T-cell (primary cell): ENCODE data around the gene FAM241B. TPM values are rescaled to one million over a fixed set of nuclear protein-coding genes. Genes with fewer than 3 reads are reported as not detected.

Source experiments
- ATAC-seq, 4 experiments: fragments of 200-7000 bp in 3 of 4; fragments of 150-1000 bp in 1 of 4; cut with Tn5 transposase; replicated peaks in 1 of 4; 1 replicate in 3 of 4; 2 replicates in 1 of 4; pipeline ENCODE4 v1.10.0; 2021; ENCODE audit warnings: moderate library complexity in 3 of 4, mild to moderate bottlenecking in 2 of 4, moderate number of reproducible peaks in 1 of 4
- CTCF ChIA-PET, 2 donors: fragments of 300-600 bp; sonication (Branson Sonifier 250); formaldehyde crosslinking; loops; one replicate each; lab custom pipeline; 2022; ENCODE audit warnings: antibody characterized with exemption in 2 of 2; lab: Charles Lee
- POLR2A ChIA-PET, 2 donors: fragments of 300-600 bp; sonication (Branson Sonifier 250); formaldehyde crosslinking; loops; one replicate each; lab custom pipeline; 2022; ENCODE audit warnings: antibody characterized with exemption in 2 of 2; lab: Charles Lee
- DNase-seq, 35 experiments: peaks; one replicate each; pipeline versions ENCODE4 v3.0.0 to v3.0.0-alpha.2; 2013 to 2023
- H3K27ac ChIP-seq: one replicate; pipeline ENCODE4 v1.5.1; 2013; ENCODE audit warnings: low read length
- H3K27me3 ChIP-seq, 2 experiments: replicated peaks in 1 of 2; 1 replicate in 1 of 2; 2 replicates in 1 of 2; pipeline versions ENCODE4 v1.6.1 to v1.7.0; 2013; ENCODE audit warnings: low read length in 1 of 2, mixed read lengths in 1 of 2; ENCODE audit not compliant: control insufficient read depth in 2 of 2, insufficient read depth in 2 of 2; ENCODE audit errors: extremely low read depth in 1 of 2
- H3K36me3 ChIP-seq, 2 donors: 1 replicate in 1 of 2; 2 replicates in 1 of 2; pipeline versions ENCODE4 v1.6.1 to v1.7.0; 2013; ENCODE audit warnings: low read length in 1 of 2; ENCODE audit not compliant: control insufficient read depth in 2 of 2, insufficient read depth in 1 of 2; ENCODE audit errors: extremely low read depth in 1 of 2
- H3K4me1 ChIP-seq, 2 experiments: 1 replicate in 1 of 2; 2 replicates in 1 of 2; pipeline versions ENCODE4 v1.6.1 to v1.7.0; 2013; ENCODE audit warnings: low read length in 2 of 2, mixed read lengths in 1 of 2; ENCODE audit not compliant: insufficient read depth in 2 of 2, control insufficient read depth in 1 of 2; ENCODE audit errors: extremely low read depth in 1 of 2
- H3K4me3 ChIP-seq, 2 donors: 1 replicate in 1 of 2; 2 replicates in 1 of 2; pipeline versions ENCODE4 v1.5.1 to v1.7.0; 2013; ENCODE audit warnings: mild to moderate bottlenecking in 2 of 2, low read length in 1 of 2, moderate library complexity in 1 of 2; ENCODE audit not compliant: control insufficient read depth in 1 of 2; ENCODE audit errors: extremely low read depth in 1 of 2
- H3K9me3 ChIP-seq: 2 replicates; pipeline ENCODE4 v1.7.0; 2013
- H3K27ac Mint-ChIP-seq, 2 donors: one replicate each; pipeline ENCODE4 v1.8.0; 2020 to 2021; ENCODE audit warnings: mild to moderate bottlenecking in 2 of 2, mixed read lengths in 2 of 2
- H3K27me3 Mint-ChIP-seq, 2 donors: one replicate each; pipeline ENCODE4 v1.8.0; 2021 to 2022; ENCODE audit warnings: mixed read lengths in 2 of 2
- H3K36me3 Mint-ChIP-seq: one replicate; pipeline ENCODE4 v1.8.0; 2021; ENCODE audit warnings: mixed read lengths
- H3K4me1 Mint-ChIP-seq, 3 donors: one replicate each; pipeline ENCODE4 v1.8.0; 2020 to 2022; ENCODE audit warnings: mixed read lengths in 3 of 3, mild to moderate bottlenecking in 1 of 3
- H3K4me3 Mint-ChIP-seq, 3 donors: one replicate each; pipeline ENCODE4 v1.8.0; 2020 to 2022; ENCODE audit warnings: mild to moderate bottlenecking in 3 of 3, mixed read lengths in 3 of 3, moderate library complexity in 3 of 3
- H3K9me3 Mint-ChIP-seq, 3 donors: one replicate each; pipeline ENCODE4 v1.8.0; 2020 to 2022; ENCODE audit warnings: mixed read lengths in 3 of 3
- WGBS: methylation state at CpG from one replicate; pipeline ENCODE4 v1.1.5; 2013; ENCODE audit warnings: missing lambda C conversion rate; ENCODE audit not compliant: insufficient coverage; 5-methylcytosine and 5-hydroxymethylcytosine counted together
- total RNA-seq, 35 experiments: library from RNA in 6 of 35; stranded (reverse) in 6 of 35; fragments of 120-200 nt in 1 of 35; gene quantifications; one replicate each; pipeline versions ENCODE4 v1.2.1 to v1.2.4 and lab custom pipeline; 2013 to 2026

FAM241B gene
- total RNA-seq, 5 donors from 2014 or later (not counting 1 experiment from before 2014, with no cell fraction given) = 7.4 to 11.8 (median 9.2) TPM

DNA sequence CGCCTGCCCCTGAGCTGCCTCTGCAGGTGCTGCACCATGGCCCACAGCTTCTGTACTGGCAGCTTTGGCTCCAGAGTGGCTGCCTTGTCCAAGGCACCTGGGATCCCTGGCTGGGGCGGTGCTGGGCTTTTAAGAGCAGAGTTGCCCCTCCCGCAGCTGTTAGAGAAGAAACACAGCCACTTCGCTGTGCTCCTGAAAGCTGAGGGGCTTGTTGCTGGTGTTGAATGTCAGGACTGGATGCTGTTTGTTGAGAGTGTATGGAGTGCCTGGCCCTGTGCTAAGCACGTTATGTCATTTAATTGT is 6.2 kb downstream of the FAM241B start:
- Histone ChIP-seq H3K27me3 (peaks cover 0 to 6% of the 10 kb centered on the region in 2 experiments), H3K4me1 (no peaks in the 10 kb centered on the region), H3K9me3 (no peaks in the 10 kb centered on the region), H3K27ac (no peak overlapping the region), H3K36me3 (no peaks in the 10 kb centered on the region), H3K4me3 (no peak overlapping the region)
- DNase-seq (no peak), ATAC-seq (no peak)
- Mint-ChIP-seq H3K4me1 (peaks cover 7 to 14% (median 8%) of the 10 kb centered on the region in 3 donors), H3K9me3 (no peaks in the 10 kb centered on the region), H3K36me3 (peaks cover 13% of the 10 kb centered on the region), H3K27me3 (peaks cover 0 to 4% of the 10 kb centered on the region in 2 donors), H3K27ac (no peak overlapping the region), H3K4me3 (no peak overlapping the region)
- ChIA-PET CTCF (interaction anchor here (0.5 to 7.1 kb wide), 9 partner anchors 28 to 214 kb away, joined by 3 to 55 read pairs (median 4); no protein-coding TSS in a partner anchor), POLR2A (no interaction called here)
- 71% methylated on average over 1 of the region's 5 CpGs for WGBS

- H3K4me1 Mint-ChIP-seq = peaks cover 0 to 7% (median 2%) of the 10 kb centered on the region in 3 donors
- 57% methylated on average over 6 of the region's 10 CpGs for WGBS
- H3K4me3 Mint-ChIP-seq = no peak overlapping the region
- H3K27ac Mint-ChIP-seq = no peak overlapping the region
- peaks cover 13% of the 10 kb centered on the region for H3K36me3 Mint-ChIP-seq
- H3K36me3 ChIP-seq = no peaks in the 10 kb centered on the region
- peaks cover 0 to 11% of the 10 kb centered on the region in 2 experiments for H3K27me3 ChIP-seq
- H3K27ac ChIP-seq = no peak overlapping the region
- no peak overlapping the region for H3K4me3 ChIP-seq
- ATAC-seq (peak in 3 of 4 experiments; percentile 39 to 63 (median 59)), DNase-seq (peak in 22 of 35 experiments; percentile 5 to 46 (median 22))
- H3K9me3 ChIP-seq = no peaks in the 10 kb centered on the region
- no peaks in the 10 kb centered on the region for H3K4me1 ChIP-seq
- CTCF ChIA-PET = interaction anchor here (0.5 to 7.1 kb wide), 18 partner anchors 8 to 403 kb away, joined by 3 to 55 read pairs (median 4); no protein-coding TSS in a partner anchor
- POLR2A ChIA-PET = interaction anchor here in 1 of 2 donors (0.5 kb wide), 1 partner anchor 214 kb away, joined by 3 read pairs; no protein-coding TSS in a partner anchor
- peaks cover 0 to 4% of the 10 kb centered on the region in 2 donors for H3K27me3 Mint-ChIP-seq
- H3K9me3 Mint-ChIP-seq = no peaks in the 10 kb centered on the region
Measured at GRCh38 chr10:69636626-69637605, 6.9 kb downstream of the FAM241B start.

DNA sequence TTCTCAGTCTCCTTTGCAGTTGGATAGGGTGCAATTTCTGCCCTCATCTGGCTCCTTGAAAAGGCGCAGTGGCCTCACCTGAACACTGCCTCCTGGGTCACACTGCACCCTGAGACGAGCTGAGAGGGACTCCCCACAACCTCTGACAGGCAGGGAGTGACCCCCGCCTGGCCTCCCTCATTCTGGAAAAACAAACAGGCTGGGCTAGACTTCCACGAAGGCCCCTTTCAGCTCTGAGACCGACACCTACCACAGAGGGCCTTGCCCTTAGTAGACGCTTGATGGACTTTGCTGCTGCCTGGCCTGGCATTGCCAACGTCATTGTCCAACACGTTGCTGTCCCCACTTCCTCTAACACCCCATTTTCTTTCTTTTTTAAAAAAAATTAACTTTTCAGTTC is 8.6 kb downstream of the FAM241B start:
- no peak overlapping the region for H3K27ac ChIP-seq
- Mint-ChIP-seq H3K27ac (no peak overlapping the region), H3K4me3 (no peak overlapping the region), H3K9me3 (no peaks in the 10 kb centered on the region), H3K4me1 (peaks cover 0 to 5% (median 0%) of the 10 kb centered on the region in 3 donors), H3K27me3 (peaks cover 4 to 10% of the 10 kb centered on the region in 2 donors), H3K36me3 (peaks cover 5% of the 10 kb centered on the region)
- ATAC-seq (no peak), DNase-seq (no peak)
- CTCF ChIA-PET = interaction anchor here (0.5 to 7.1 kb wide), 7 partner anchors 9 to 874 kb away, joined by 3 to 55 read pairs (median 4); no protein-coding TSS in a partner anchor
- H3K9me3 ChIP-seq = no peaks in the 10 kb centered on the region
- POLR2A ChIA-PET = no interaction called here
- H3K4me3 ChIP-seq = no peak overlapping the region
- H3K27me3 ChIP-seq = peaks cover 0 to 11% of the 10 kb centered on the region in 2 experiments
- 80% methylated on average over 5 of the region's 8 CpGs for WGBS
- no peaks in the 10 kb centered on the region for H3K36me3 ChIP-seq
- H3K4me1 ChIP-seq = no peaks in the 10 kb centered on the region

DNA sequence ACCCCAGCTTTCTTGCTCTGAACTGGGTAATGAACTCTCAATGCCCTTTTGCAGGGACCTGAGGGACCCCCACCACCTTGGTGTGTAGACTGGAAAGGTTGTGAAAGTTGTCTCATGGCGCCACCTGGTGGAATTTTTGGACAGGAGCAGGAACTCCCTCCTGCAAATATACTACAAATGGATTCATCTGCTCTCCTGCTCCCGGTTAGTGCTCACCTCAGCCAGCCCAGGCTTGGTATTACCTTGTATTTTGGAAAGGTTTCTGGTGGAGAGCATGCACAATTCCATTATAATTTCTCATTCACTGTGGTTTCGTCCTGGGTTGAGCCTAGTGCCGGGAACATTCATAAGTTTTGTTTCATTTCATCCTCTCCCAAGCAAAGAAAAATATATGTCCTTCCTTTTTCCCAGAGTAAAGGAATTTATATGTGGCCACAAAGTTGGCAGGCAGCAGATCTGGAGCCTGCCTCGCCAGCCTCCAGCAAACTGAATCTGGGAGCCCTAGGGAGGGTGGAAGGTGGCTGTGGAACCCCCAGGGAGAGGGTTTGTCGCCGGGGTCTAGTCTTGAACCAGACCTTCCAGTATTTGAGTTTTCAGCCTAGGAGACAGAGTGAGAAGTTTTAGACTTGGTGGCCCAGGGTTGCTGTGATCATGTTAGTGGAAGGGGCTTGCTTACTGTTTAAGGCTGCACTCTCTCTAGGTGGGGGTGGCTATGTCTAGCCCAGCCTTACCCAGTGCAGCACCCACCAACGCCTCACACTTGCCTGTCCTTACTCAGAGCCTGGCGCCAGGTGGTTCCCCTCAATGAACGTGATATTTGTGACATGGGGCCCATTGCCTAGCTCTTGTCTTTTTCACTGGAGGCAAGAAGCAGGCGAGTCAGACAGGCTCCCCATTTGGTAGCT is 9.5 kb downstream of the FAM241B start:
- Histone ChIP-seq H3K27me3 (peaks cover 0 to 20% of the 10 kb centered on the region in 2 experiments), H3K4me1 (no peaks in the 10 kb centered on the region), H3K27ac (no peak overlapping the region), H3K4me3 (no peak overlapping the region), H3K9me3 (no peaks in the 10 kb centered on the region), H3K36me3 (no peaks in the 10 kb centered on the region)
- no peaks in the 10 kb centered on the region for H3K36me3 Mint-ChIP-seq
- WGBS = 60% methylated on average over 7 of the region's 11 CpGs
- ATAC-seq (peak in 3 of 4 experiments; percentile 75 to 83 (median 77)), DNase-seq (peak; percentile 32 to 88 (median 63))
- CTCF ChIA-PET = interaction anchor here (0.6 to 7.1 kb wide), 7 partner anchors 10 to 132 kb away, joined by 3 to 55 read pairs (median 4); no protein-coding TSS in a partner anchor
- no peak overlapping the region for H3K27ac Mint-ChIP-seq
- no peak overlapping the region for H3K4me3 Mint-ChIP-seq
- no peaks in the 10 kb centered on the region for H3K9me3 Mint-ChIP-seq
- POLR2A ChIA-PET = interaction anchor here in 1 of 2 donors (0.6 kb wide), 1 partner anchor 520 kb away, joined by 4 read pairs; no protein-coding TSS in a partner anchor
- peaks cover 4 to 10% of the 10 kb centered on the region in 2 donors for H3K27me3 Mint-ChIP-seq
- H3K4me1 Mint-ChIP-seq = peaks cover 0 to 5% (median 0%) of the 10 kb centered on the region in 3 donors

DNA sequence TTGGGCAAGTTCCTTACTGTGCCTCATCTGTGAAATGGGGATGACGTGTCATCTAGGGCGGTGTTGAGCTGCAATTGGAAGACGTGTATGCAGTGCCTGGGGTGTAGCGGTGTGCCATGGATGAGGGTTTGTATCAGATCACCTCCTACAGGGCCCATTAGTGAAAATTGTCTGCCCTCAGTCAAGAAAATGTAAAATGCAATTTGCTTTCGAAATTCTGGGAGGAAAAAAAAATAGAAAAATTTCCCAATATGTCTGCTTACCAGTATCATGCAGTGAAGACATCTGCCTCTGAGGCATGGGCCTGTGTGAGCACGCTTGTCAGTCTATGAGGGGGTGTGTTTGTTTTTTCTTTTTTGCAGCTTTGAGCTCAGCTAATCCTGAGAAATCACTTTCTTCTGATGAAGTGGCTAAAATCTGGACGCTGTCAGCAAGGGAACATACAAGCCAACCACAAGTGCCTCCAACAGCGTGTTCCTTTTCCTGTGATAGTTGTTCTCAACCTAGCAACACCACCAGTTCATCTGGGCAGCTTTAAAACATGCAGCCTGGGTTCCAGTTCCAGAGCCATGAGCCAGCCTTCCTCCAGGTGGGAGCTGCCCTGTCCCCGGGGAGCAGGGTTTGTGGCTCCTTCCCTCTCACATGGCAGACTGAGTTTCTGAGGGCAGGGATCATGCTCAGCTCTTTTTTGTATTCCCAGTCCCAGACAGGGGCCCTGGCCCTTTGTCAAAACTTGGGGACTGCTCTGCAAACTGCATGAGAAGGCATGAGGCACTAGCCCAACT is 10.3 kb downstream of the FAM241B start:
- Mint-ChIP-seq H3K4me3 (no peak overlapping the region), H3K36me3 (no peaks in the 10 kb centered on the region), H3K9me3 (no peaks in the 10 kb centered on the region), H3K4me1 (peaks cover 0 to 5% (median 0%) of the 10 kb centered on the region in 3 donors), H3K27me3 (peaks cover 4 to 10% of the 10 kb centered on the region in 2 donors), H3K27ac (no peak overlapping the region)
- CTCF ChIA-PET = interaction anchor here (0.5 to 7.1 kb wide), 7 partner anchors 11 to 1224 kb away, joined by 3 to 55 read pairs (median 4); no protein-coding TSS in a partner anchor
- WGBS = 31% methylated on average over 5 of the region's 9 CpGs
- Histone ChIP-seq H3K27ac (no peak overlapping the region), H3K4me1 (no peaks in the 10 kb centered on the region), H3K4me3 (no peak overlapping the region), H3K27me3 (peaks cover 0 to 27% of the 10 kb centered on the region in 2 experiments), H3K36me3 (no peaks in the 10 kb centered on the region), H3K9me3 (no peaks in the 10 kb centered on the region)
- POLR2A ChIA-PET = interaction anchor here in 1 of 2 donors (0.6 kb wide), 1 partner anchor 521 kb away, joined by 4 read pairs; no protein-coding TSS in a partner anchor
- ATAC-seq = no peak
- DNase-seq = no peak
